ENCODE data around the gene UNCX.

DNA sequence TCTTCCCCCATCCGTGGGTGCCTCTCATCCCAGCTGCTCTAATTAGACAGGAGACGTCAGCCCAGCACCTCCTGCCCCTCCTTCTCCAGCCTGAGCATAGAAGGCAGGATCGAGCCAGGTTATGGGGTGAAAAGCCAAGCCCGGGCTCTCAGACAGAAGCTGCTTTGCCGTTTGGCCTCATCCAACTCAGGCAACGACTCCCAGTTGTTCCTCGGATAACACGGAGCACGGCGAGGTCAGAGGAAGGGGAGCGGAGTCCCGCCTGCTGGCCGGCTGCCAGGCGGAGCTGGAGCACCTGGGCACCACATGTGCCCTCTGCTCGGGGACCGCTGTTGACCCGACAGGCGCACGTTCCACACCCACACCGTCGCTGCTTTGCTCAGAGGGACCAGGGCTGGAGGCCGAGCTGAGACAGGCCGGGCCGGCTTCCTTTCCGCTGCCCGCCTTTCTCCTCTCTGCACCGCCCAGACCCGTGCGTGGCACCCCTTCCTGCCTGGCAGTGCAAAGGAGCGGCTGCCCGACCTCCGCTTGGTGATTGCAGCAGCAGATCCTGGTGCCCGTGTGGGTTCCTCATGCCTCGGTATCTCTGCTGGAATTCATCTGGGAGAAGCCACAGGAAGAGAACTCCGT lies 21.6 kb upstream of the UNCX start:
- TF ChIP-seq POLR2A (conservative IDR thresholded peaks at IDR 0.05): no peak
- no peak for TF ChIP-seq BACH1 (tag; IDR thresholded peaks at IDR 0.05)
